Central memory CD4-positive, alpha-beta T cell (primary cell): ENCODE measurements around the gene DCTPP1.
A peak's percentile ranks its signal among the peaks of the same experiment; 100 is the strongest.
"Not testable (repeated sequence)": the region's sequence is repeated elsewhere in the genome, so short reads cannot be mapped to it uniquely, and the experiment has no call there.

Experiments used
- DNase-seq: peaks from one replicate; pipeline ENCODE4 v3.0.0; 2022
- total RNA-seq, 3 experiments: gene quantifications; one replicate each; lab custom pipeline; 2026; lab: John Stamatoyannopoulos, UW

DCTPP1 gene
- 7.1 to 104 (median 16.6) reads per million in 3 experiments for total RNA-seq

- DNase-seq, result peak; percentile 98
Measured at GRCh38 chr16:30429678-30430427, at the start of gene DCTPP1. Gene DCTPP1, minus strand, starts transcription at chr16:30430030. Its CDS starts 50 bp downstream, at chr16:30429980.

DNA sequence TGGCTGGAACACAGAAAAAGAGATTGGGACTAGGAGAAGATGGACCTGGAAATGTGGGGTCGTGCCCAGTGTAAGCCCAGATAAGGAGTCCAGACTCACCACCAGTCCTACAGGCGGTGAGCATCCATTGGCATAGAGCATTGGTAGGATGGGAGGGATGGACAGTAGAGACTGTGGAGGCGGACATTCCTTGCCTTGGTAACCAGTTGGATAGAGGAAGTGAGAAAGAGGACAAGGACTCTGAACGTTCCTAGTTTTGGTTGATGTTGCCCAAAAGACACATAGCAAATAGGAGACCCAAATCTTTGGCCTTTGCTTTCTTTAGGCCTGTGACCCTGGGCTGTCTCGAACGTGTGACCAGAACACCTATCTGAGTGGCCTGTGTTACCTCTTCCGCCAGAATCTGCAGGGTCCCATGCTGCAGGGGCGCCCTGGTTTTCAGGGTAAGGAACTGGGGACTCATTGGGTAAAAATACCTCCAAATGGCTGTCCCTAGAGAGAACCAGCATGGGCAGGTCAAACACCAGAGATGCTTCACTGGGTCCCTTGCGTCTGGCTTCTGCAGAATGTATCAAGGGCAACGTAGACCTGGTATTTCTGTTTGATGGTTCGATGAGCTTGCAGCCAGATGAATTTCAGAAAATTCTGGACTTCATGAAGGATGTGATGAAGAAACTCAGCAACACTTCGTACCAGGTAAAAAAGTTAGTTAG lies 49.1 kb upstream of the DCTPP1 start:
- no peak for DNase-seq

- DNase-seq, result not testable (repeated sequence)
Measured at GRCh38 chr16:30477773-30478172, 47.9 kb upstream of the DCTPP1 start.

DNA sequence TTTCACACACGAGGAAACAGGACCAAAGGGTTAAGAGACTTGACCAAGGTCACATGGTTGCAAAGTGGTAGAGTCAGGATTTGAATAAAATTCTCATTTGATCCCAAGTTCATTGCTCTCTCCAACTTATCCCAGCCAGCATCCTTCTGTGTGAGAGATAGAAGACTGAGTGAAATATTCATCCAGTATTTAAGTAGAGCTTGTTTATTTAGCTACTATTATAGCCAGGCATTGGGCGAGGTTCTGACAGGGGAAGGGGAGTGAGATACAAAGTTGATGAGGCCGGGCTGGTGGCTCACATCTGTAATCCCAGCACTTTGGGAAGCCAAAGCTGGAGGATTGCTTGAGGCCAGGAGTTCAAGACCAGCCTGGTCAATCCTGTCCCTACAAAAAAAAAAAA lies 47.2 kb upstream of the DCTPP1 start:
- no peak for DNase-seq

GRCh38 chr16:30474684-30475083 lies 44.9 kb upstream of the DCTPP1 start:
- DNase-seq, result no peak

GRCh38 chr16:30474074-30474452 lies 44.2 kb upstream of the DCTPP1 start:
- DNase-seq, result no peak

GRCh38 chr16:30473231-30474073 lies 43.6 kb upstream of the DCTPP1 start:
- peak; percentile 36 for DNase-seq

DNA sequence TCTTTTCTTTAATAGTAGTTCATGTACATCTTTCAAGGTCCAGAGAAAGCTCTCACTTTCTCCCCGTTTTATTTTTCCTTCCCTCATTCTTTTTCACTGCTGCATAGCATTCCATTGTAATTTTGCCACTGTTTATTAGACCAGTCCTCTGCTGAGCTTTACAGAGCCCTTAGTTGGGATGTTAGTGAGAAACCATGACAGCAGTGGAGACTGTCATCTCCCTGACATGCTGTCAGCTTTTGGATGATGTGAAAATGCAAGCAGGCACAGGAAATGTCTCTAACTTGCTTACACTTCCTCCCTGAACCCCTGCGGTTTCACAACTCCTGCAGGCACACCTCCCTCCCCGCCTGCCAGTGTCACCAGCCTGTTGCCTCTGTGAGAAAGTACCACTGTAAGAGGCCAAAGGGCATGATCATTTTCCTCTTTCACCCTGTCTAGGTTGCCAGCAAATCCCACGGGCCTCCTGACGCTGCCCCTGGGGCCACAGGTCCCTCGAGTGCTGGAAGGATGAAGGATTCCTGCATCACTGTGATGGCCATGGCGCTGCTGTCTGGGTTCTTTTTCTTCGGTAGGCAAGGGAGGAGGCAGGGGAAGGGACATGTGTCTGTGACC lies 42.6 kb upstream of the DCTPP1 start, which contains the start of gene ITGAL:
TSS of gene ITGAL (plus strand) at position 415 of the 615 bp plus-strand sequence. CDS start at position 511, 96 bp downstream.
- DNase-seq, result peak; percentile 89

- DNase-seq, result no peak
Measured at GRCh38 chr16:30470632-30470995, 40.8 kb upstream of the DCTPP1 start.

GRCh38 chr16:30470170-30470512 lies 40.3 kb upstream of the DCTPP1 start:
- no peak for DNase-seq

DNA sequence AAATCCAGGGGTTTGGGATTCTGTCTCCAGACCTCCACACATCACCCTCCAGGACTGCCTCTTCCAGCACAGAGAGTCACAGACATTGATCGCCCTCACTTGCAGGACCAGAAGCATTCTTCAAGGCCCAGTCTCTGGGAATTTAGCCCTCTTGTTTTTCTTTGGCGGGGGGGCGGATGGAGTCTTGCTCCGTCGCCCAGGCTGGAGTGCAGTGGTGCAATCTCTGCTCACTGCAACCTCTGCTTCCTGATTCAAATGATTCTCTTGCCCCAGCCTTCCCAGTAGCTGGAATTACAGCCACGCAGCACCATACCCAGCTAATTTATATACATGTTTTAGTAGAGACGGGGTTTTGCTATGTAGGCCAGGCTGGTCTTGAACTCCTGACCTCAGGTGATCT lies 34.2 kb upstream of the DCTPP1 start:
- no peak for DNase-seq

DNA sequence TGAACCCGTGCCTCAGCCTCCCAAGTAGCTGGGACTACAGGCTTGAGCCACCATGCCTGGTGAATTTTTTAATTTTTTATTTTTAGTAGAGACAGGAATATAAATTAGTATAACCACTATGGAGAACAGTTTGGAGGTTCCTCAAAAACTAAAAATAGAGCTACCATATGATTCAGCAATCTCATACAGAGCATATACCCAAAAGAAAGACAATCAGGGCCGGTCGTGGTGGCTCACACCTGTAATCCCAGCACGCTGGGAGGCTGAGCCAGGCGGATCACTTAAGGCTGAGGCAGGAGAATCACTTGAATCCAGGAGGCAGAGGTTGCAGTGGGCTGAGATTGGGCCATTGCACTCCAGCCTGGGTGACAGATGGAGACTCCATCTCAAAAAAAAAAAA lies 31.6 kb upstream of the DCTPP1 start:
- DNase-seq, result not testable (repeated sequence)

- no peak for DNase-seq
Measured at GRCh38 chr16:30459456-30459855, 29.6 kb upstream of the DCTPP1 start.

DNA sequence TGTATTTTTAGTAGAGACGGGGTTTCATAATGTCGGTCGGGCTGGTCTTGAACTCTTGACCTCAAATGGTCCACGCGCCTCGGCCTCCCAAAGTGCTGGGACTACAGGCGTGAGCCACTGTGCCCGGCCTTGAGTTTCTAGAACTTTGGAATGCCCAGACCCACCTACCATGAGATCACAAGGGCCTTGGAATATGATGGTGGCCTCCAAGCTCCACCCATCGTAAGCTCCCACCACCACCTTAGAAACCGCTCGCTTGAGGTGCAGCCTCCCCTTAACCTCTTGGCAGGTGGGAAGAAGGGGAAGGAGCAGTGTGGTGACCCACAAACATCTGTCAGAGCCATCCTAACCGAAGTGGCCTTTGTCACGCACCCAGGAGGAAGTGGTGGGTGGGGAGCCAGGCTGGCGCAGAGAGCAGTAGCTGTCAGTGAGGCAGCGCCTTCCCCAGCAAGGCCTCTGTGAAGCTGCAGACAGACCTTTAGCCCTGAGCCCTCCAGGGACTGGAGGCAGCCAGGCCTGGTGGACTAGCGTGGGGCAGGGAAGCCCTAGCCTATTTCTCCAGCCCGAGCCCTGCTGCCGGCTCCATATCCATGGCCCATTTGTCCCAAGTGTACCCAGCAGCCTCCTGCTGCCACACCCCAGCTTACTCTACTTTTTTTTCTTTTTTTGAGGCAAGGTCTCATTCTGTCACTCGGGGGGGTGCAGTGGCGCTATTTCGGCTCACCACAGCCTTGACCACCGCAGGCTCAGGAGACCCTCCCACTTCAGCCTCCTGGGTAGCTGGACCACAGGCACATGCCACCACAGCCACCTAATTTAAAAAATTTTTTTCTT lies 28.9 kb upstream of the DCTPP1 start:
- peak; percentile 76 for DNase-seq

GRCh38 chr16:30457743-30458560 lies 28.1 kb upstream of the DCTPP1 start:
- no peak for DNase-seq

- DNase-seq, result no peak
Measured at GRCh38 chr16:30457256-30457655, 27.4 kb upstream of the DCTPP1 start.

DNA sequence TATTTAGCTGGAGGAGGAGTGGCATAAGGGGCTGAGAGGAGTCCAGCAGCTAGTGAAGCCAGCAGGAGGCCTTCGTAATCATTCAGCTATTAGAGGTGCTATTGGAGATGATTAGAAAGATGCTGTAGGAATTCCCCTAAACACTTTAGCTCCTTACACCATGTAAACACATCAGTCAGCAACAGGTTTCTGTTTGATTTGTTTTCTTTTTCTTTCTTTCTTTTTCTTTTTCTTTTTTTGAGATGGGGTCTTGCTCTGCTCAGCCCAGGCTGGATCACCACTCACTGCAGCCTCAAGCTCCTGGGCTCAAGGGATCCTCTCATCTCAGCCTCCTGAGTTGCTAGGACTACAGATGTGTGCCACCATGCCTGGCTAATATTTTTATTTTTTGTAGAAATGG lies 26.5 kb upstream of the DCTPP1 start:
- no peak for DNase-seq

GRCh38 chr16:30452709-30453580 lies 23.1 kb upstream of the DCTPP1 start:
- not testable (repeated sequence) for DNase-seq

GRCh38 chr16:30449116-30449435 lies 19.2 kb upstream of the DCTPP1 start:
- no peak for DNase-seq
